GM13976 (cell line): ENCODE results near the gene ZNF385B.

Experiments
- DNase-seq: peaks from one replicate; pipeline ENCODE4 v3.0.0; 2012; ENCODE audit warnings: low spot score
- in situ Hi-C: fragments of 300-500 bp; cut with MboI; formaldehyde crosslinking; loops from one replicate; pipeline ENCODE4 v1.12.0; 2022; ENCODE audit warnings: low sequenced_read_pairs, mixed read lengths, inconsistent platforms; ENCODE audit not compliant: unreplicated experiment
- TF ChIP-seq, protein P1 (sequence below): IDR thresholded peaks from 2 replicates; pipeline ENCODE4 v1.5.1; 2012; ENCODE audit warnings: borderline replicate concordance, mild to moderate bottlenecking; ENCODE audit not compliant: insufficient read depth; ENCODE audit errors: extremely low read depth, missing control alignments, control extremely low read depth

ZNF385B gene

DNA sequence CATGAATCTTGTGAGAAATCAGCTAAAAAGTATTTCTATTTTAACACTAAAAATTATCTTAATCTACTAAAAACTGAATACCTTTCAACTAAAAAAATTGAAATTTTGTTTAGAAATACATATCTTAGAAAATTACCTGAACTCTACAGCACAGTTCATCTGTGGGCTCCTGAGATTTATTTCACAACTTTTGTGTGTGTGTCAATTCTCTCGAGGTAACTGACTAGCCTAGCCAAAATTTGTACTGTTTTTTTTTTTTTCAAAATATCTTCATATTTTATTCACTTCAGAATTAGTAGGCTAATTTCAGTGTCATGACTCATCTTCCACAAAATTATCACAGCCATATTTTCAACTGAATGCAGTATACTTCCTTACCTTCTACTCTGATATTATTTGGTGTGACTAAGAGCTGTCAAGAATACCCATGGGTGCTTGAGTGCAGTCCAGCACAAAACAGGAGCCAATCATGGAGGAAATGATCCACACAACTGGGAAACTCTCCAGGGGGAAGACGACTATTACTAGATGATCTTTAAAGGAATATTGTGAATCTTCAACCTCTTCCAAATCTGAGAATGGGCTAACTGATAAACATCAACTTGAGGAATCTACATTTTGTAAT, 174.6 kb downstream of the ZNF385B start:
- TF ChIP-seq, protein P1, sequence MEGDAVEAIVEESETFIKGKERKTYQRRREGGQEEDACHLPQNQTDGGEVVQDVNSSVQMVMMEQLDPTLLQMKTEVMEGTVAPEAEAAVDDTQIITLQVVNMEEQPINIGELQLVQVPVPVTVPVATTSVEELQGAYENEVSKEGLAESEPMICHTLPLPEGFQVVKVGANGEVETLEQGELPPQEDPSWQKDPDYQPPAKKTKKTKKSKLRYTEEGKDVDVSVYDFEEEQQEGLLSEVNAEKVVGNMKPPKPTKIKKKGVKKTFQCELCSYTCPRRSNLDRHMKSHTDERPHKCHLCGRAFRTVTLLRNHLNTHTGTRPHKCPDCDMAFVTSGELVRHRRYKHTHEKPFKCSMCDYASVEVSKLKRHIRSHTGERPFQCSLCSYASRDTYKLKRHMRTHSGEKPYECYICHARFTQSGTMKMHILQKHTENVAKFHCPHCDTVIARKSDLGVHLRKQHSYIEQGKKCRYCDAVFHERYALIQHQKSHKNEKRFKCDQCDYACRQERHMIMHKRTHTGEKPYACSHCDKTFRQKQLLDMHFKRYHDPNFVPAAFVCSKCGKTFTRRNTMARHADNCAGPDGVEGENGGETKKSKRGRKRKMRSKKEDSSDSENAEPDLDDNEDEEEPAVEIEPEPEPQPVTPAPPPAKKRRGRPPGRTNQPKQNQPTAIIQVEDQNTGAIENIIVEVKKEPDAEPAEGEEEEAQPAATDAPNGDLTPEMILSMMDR = no peak
- DNase-seq = no peak
- in situ Hi-C loops = no loop called here

- TF ChIP-seq, protein P1 = no peak
- DNase-seq = no peak
- in situ Hi-C loops = no loop called here
Observed at GRCh38 chr2:179686069-179686468, 175.3 kb downstream of the ZNF385B start.

GRCh38 chr2:179685146-179685545, 176.3 kb downstream of the ZNF385B start:
- TF ChIP-seq, protein P1 = no peak
- in situ Hi-C loops = no loop called here

GRCh38 chr2:179682756-179683155, 178.7 kb downstream of the ZNF385B start:
- in situ Hi-C loops = no loop called here
- TF ChIP-seq, protein P1 = no peak
- no peak for DNase-seq

More at GRCh38 chr2:179685146-179685545, 176.3 kb downstream of the ZNF385B start:
- DNase-seq = no peak

- no peak for DNase-seq
- in situ Hi-C loops = no loop called here
- TF ChIP-seq, protein P1 = no peak
Observed at GRCh38 chr2:179677746-179678505, 183.5 kb downstream of the ZNF385B start.

GRCh38 chr2:179677077-179677688, 184.2 kb downstream of the ZNF385B start:
- DNase-seq = peak; percentile 23
- TF ChIP-seq, protein P1 = no peak
- in situ Hi-C loops = no loop called here
